NCI-H2107 (cell line): Measurements from ENCODE around the gene TADA1.

Experiments
- DNase-seq: peaks from one replicate; lab custom pipeline; 2025; lab: John Stamatoyannopoulos, UW

TADA1 gene

DNA sequence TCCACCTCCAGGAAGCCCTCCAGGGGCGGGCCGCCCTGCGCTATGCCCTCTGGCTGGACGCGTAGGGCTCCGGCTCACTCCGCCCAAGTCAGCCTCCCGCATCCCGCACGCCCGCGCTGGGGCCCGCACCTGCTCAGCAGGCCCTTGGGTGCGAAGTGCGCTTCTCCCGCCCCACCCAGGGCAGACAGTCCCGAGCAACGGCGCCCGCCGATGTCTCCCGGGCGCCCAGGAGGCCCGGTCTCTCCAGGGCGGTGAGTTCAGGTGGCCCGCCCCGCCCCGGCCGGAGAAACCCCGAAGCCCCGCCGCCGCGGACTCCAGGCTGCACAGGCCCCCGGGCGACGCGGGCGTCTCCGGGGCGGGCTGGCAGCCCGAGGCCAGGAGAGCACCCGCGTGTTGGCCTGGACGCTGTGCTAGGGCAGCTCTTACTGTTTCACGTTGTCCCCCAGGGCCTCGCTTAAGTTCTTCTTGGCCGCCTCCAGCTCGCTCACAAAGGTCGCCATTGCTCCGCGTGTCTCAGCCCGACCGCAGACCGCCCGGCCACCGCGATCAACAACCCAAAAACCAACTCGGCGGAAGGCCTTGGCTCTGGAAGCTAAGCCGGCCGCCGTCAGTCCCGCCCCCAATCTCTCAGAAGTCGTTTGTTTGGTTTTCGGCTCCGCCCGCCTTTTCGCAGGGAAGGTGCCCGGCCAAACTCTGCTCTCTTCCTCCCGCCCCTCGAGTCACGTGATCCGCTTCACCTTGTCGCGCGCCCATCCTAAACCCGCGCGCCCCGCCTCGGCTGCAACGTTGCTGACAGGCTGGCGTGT is at the start of gene TADA1:
Gene TADA1, minus strand, starts transcription at position 531 of the 806 bp plus-strand sequence. Its CDS starts 31 bp downstream, at position 500.
- DNase-seq, result peak; percentile 99

DNA sequence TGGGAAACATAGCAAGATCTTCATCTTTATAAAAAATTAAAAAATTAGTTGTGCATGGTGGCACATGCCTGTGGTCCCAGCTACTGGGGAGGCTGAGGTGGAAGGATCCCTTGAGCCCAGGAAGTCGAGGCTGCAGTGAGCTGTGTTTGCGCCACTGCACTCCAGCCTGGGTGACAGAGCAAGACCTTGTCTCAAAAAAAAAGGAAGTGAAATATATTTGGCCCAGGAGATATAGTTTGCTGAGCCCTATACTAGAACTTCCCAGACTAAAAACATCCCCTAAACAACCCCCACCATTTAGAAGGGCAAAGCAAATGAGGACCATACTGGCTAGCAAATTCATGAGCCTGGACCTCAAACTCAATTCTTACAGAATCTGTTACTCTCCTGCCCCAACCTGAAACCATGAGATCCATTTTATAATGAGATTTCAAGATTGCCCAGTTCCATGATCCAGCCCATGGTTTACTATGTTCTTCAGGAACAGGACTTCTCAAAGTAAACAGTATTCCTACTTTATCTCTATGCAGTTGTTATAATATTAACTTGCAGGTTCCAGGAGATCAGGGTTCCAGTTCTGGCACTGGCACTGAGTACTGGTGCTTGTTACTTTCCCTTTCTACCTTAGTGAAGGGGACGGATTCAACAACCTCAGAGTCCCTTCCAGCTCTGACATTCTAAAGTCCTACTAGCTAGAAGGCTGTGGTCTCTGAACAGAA is 48.9 kb upstream of the TADA1 start:
- no peak for DNase-seq

DNA sequence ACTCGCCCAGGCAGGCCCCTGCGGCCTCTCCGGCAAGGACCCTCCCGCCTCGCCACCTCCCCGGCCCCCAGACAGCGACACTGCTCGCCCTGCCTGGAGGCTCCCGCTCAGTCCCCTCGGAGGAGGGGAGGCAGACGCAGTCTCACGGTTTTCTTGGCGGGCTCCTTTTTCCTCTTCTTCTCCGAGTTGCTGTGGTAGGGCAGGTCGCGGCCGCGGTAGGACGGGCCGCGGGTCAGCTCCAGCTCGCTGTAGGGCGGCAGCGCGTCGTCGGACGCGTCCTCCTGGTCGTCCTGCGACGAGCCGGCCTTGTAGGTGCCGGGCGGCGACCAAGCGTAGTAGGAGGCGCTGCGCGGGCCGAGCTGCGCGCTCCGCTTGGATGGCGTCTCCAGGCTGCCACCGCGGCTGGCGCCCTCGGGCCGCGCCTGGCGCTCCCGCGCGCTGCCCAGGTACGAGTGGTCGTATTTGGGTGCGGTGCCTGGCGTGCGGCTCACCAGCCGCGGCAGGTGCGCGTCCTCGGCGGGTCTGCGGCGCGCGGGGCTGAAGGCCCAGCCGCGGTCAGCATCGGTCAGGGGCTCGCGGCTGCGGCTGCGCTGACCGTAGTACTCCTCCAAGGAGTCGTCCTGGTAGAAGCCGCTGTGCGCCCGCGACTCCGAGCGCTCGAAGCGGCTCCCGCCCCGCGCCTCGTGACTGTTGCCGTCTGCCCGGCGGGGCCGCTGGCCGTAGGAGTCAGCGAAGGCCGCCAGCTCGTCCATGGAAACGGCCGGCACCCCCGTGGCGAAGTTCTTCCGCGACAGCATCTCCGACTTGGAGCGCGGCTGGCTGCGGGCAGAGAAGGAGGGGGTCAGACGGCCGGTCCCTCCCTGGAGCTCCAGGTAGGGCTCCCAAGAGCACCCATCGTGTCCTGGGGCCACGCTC is 44.8 kb upstream of the TADA1 start:
- no peak for DNase-seq

DNA sequence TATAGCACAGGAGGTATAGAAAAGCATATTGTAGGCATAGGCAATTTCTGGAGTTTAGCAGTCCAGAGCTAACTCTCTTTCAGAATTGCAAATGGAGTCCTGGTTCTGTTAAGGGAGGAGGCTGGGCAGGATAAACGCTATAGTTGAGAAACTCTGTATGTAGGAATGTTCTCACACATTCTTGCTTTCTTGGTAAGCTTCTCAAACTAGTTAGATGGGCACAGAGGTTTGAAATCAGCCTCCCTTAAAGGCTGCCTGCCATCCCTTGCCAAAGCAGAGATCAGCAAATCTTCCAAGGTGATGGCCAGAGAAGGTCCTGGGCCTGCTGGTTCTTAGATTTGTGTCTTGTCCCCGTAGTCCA is 42.9 kb upstream of the TADA1 start:
- no peak for DNase-seq

DNA sequence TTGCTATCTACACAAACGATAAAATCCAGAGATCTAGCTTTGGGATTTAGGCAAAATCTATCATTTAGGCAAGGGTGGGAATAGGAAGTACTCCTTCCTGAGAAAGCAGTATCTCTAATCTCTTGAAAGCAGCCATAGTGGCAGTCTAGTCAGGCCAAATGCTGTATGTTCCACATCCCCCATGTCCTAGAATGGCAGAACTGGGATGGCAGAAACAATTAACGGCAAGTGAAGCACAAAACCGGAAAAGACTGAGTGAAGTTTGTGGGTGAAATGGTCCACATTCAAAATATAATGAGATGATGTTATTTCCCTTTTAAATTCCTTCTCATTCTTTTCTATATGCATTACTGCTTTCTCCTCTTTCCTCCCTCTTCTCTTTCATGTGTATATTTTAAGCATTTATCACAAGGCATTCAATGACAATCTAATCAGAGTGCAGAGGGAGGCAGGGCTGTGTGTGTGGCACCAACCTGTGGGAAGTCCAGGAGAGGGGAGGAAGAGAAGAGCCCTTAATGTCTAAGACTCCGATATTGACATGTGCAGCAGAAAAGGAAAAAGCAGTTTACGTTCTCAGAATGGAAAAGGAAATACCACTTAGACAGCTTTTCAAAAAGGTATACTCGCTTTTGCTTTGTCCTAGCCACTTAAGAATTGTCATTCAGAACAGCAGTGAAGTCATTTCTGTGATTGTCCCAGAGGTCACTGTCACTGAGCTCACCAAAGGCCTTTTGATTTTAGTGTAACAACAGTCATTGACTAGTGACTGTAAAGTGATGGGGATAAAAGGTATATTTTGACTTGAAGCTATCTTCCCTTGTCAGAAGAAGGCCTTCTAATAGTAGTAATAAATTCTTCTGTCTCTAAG is 42.3 kb upstream of the TADA1 start:
- DNase-seq, result no peak

- DNase-seq, result no peak
These were observed 39.9 kb upstream of the TADA1 start for GRCh38 chr1:166915941-166916340.

DNA sequence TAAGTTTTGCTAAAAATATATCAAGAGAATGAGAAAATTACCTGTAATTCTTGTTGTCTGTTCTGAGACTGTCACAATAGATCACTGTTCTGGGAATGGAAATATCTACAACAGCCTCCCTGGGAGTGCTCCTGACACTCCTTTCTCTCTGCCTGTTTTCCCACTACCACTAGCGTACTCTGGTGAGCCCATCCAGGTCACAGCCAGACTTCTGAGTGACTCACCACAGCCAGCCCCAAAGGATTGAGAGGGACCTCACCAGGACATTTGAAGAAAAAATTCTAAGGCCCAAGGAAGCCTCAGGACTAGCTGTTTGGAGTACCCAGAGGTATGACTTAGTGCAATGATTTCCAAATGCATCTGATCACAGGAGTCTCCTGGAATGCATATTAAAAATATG is 39.0 kb upstream of the TADA1 start:
- DNase-seq, result no peak

GRCh38 chr1:166914111-166914510 is 38.0 kb upstream of the TADA1 start:
- no peak for DNase-seq

GRCh38 chr1:166911624-166912023 is 35.6 kb upstream of the TADA1 start:
- DNase-seq, result no peak

- DNase-seq, result peak; percentile 85
These were observed 34.4 kb upstream of the TADA1 start for GRCh38 chr1:166910396-166910994.

DNA sequence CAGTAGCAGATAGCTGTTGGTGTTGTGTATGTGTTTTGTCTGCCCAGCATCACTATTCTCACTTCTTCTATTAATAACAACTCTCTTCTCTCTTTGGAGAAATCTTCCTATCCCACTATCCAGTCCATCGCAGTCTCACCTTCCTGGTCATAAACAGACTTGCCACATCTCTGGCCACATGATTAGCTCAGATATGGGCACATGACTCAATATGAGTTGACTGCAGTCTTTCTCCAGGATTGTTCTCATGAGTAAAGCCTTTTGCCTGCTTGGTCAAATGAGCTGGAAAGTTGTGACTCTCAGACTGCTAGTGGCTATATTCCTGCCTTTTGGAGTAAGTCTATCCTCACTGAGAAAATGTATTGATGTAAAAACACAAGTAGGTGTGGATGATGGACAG is 32.9 kb upstream of the TADA1 start:
- DNase-seq, result no peak

DNA sequence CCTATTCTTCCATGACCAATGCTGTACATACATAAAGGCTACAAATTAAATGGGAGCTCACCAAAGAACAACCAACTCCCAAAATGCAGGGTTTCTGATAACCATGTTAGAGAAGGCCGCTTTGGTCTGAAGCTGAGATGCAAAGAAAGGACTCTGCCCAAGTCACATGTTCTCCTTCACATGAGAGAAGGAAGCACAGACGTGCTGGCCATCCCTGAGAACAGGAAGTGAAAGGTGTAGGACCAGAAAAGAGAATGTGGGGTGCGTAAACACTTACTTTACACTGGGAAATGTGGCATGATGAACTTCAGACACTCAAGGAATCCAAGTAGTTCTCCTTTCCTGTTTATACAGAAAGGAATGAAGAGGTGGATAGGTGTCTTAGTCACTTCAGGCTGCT is 31.7 kb upstream of the TADA1 start:
- no peak for DNase-seq

- no peak for DNase-seq
These were observed 31.0 kb upstream of the TADA1 start for GRCh38 chr1:166907051-166907450.

- no peak for DNase-seq
These were observed 30.6 kb upstream of the TADA1 start for GRCh38 chr1:166906647-166907046.

DNA sequence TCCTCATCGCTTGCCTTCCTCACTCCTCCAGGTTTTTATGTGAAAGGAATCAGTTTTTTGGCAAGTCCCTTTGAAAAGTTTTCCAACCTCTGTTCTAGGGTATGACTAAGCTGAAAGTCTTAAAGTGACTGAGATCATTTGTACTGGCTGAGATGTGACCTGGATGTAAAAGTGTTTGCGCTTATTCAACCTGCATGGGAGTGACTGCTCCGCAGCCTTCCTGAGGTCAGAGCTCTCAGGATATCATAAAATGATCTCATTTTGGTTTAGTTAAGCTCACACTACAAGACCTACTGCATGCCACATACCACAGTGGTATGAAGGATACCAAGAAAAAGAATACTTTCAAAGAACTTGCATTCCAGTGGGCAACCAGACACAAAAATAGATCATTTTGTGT is 29.8 kb upstream of the TADA1 start:
- DNase-seq, result no peak

- DNase-seq, result no peak
These were observed 29.1 kb upstream of the TADA1 start for GRCh38 chr1:166905136-166905535.

GRCh38 chr1:166903232-166903631 is 27.2 kb upstream of the TADA1 start:
- DNase-seq, result no peak

DNA sequence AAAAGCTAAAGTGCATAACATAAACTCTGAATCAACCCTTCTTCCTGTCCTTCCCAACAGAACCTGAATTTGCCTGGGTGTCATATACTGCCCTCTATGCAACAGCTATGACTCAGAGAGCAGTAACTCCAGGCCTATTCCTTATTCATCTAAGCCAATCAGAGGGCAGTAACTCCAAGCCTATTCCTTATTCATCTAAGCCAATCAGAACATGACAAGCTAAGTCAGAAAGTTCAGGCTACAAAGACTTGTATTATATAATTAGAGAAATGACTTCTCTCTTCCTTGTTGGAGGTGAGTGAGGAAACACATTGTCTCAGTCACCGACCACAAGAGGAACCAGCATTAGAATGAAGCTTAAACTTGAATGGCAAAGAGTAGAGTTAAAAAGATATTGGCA is 26.2 kb upstream of the TADA1 start:
- no peak for DNase-seq

GRCh38 chr1:166900987-166901386 is 24.9 kb upstream of the TADA1 start:
- no peak for DNase-seq

DNA sequence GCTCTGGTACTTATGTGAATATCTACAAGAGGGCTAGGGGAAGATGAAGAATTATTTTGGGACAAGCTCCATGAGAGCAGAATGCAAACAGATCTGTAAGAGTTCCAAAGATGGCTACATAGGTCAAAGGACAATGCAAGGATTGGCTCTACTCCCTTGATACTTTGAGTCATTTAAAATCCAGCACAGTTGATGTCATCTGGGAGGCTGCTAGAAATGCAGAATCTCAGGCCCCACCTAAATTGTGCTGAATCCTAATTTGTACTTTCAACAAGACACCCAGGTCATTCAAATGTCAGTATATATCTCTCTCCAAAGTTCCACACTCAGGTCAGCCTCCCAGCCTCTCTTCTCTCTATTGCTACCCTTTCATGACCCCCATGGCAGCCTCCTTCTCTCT is 23.7 kb upstream of the TADA1 start:
- no peak for DNase-seq

DNA sequence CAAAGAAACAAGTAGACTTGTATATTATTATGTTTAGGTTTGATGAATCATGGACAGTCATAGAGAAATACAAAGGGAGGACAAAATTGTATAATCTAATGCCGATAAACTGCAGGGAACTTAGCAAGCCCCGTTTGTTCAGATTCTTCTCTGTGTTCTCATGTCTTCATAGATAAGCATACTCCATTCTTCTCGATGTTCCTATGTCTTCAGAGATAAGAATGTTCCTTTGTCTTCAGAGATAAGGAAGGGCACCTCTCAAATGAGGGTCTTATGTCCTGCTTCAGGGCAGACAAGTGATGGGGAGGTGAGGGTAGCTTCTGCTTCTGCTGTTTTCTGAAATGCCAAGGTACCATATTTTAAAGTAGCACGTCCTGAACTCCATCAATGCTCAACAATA is 19.7 kb upstream of the TADA1 start:
- DNase-seq, result no peak
